DMS 273 (cell line): ENCODE measurements around the gene AIMP1.
"Not testable (repeated sequence)": the region's sequence is repeated elsewhere in the genome, so short reads cannot be mapped to it uniquely, and the experiment has no call there.

Source experiments
- DNase-seq: peaks from one replicate; lab custom pipeline; 2025; ENCODE audit not compliant: unreplicated experiment; lab: John Stamatoyannopoulos, UW

AIMP1 gene

DNA sequence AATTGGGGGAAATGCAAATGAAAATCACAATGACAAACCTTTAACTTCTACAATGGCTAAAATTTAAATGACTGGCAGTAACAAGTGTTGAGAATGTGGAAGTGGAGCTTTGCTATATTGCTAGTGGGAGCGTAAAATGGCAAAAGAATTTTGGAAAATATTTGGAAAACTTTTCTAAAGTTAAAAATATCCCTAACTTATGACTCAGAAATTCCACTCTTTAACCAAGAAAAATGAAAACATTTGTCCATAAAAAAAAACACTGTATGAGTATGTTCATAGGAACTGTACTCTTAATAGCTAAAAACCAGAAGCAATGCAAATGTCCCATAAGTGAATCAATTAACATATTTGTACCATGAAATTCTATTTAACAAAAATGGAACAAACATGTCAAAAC is 4.0 kb upstream of the AIMP1 start:
- no peak for DNase-seq

DNA sequence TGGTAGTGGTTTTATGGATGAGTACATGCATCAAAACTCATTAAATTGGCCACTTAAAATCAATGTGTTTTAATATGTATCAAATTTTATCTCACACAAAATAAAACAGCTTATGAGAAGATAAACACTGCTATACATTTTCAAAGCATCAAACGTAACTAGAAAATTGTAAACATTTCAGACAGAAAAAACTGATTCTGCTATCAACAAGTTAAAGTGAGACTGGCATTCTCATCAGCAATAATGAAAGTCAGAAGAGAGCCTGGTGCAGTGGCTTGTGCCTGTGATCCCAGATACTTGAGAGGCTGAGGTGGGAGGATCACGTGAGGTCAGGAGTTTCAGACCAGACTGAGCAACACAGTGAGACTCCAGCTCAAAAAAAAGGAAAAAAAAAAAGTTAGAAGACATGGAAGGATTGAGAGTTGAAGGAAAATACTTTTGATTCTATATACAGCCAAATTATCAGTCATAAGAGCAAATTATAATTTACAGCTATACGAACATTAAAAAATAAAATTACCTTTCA is 3.3 kb upstream of the AIMP1 start:
- DNase-seq = no peak

DNA sequence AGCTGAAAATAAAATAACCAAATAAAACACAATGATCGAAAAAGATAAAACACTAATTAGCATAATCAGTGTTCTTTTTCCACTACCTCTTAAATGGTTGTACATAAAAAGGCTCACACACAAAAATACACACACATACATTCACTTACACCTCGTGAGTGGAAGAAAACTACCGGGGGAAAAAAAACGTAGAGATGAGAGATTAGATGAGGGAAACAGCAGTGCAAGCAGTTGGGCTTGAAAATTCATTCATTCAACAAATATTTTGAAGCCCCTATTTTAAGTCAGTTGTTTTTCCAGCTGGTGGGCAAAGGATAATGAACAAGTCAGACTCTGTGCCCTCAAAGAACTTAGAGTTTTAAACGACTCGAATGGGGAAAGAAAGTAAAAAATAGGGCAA is 1.4 kb upstream of the AIMP1 start:
- DNase-seq = no peak

DNA sequence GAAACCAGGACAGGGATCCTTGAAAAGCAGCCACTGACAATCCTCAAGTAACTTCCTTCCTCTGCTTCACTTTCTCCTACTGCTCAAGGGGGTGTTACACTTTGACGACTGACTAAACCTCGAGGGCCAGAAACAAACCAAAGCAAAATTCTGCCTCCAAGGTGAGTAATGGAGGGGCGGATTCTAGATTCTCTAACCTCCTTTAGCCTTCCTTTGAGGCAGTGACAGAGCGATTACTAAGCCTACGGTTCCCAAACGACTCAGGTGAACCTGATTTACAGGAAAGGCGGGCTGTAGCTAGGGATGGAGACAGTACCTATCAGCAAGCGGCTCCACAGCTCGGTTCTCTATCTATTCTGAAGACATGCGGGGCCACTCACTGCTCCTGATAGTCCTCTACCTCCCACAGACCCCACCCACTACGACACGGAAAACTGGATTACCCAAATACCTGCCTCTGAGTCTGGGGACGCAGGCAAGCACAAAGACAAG is 828 bp upstream of the AIMP1 start:
- DNase-seq = peak; percentile 44

DNA sequence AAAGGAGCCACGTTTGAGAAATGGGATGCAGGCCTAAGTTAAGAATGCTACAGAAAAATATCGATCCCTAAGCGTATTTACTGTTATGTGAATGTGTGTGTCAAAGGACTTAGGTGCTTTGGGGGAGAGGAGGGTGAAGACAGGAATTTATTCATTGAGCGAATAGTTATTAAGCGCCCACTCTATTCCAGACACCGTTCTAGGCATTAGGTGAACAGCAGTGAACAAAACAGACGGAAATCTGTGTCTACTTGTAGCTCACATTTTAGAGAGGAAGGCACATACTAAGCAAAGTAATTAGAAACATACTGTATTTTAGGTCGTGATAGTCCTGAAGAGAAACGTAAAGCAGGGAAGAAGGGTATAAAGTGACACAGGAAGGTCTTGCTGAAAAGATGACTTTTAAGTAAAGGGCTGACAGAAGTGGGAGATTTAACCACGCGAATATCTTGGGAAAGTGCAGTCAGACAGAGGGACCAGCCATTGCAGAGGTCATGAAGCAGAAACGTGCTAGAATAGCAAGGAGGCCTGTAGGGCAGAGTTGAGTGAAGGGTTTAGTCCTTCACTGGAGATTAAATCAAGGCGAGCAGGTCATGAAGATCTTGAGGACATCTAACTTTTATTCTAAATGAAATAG is 541 bp downstream of the AIMP1 start:
- DNase-seq = peak; percentile 23

DNA sequence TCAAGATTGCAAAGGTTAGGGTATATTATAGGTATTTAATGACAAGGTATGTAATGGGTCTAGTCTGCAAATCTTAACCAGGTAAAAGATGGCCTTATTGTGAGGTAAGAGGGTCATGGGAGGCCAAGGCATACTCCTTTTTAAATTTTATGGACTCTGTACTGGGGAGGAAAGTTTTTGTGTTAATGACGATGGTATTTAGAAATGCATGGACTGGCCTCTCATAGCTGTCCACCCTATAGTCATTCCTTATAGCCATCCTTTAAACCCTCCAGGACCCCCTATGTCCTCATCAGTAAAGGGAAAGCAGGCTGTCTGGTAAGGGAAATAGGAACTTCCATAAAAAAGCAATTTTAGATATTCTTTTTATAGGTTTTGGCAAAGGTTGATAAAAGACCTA is 1.5 kb downstream of the AIMP1 start:
- no peak for DNase-seq

DNA sequence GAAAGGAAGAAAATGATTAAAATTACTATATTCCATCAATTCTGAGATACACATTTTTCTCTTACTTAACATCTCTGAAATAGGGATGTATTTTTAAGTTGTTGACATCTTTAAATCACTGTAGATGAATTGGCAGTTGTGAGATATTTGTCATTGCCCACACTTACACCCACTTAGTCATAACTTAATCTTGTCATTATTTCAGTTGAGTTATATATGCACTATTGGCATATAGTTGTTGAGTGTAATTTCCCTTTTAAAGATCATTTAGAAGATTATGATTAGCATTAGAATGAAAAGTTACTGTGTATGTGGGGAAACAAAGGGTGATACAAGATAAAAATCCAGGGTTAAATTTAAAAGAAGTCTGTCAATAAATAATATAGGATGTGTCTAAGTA is 2.2 kb downstream of the AIMP1 start:
- no peak for DNase-seq

DNA sequence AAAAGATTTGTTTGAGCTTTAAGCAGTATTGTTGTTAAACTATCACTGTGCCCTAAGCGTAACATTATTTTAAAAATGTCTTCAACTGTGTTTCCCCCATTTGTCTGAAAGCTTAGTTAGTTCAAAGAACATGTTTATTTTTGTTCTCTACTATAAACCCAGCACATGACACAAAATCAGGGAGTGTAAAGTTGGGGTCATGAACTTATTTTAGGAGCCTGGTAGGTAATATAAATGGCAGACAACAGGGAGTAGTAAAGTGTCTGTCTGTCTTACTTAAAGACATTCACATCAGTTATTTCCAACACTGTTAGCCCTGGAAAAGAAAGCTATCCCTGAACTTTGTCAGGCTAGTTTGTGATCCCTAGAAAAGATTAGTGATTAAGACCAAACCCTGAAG is 3.9 kb downstream of the AIMP1 start:
- no peak for DNase-seq

DNA sequence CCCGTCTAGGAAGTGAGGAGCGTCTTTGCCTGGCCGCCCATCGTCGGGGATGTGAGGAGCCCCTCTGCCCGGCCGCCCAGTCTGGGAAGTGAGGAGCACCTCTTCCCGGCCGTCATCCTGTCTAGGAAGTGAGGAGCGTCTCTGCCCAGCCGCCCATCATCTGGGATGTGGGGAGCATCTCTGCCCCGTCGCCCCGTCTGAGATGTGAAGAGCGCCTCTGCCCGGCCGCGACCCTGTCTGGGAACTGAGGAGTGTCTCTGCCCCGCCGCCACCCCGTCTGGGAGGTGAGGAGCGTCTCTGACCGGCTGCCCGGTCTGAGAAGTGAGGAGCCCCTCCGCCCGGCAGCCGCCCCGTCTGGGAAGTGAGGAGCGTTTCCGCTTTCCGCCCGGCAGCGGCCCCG is 4.8 kb downstream of the AIMP1 start:
- not testable (repeated sequence) for DNase-seq

DNA sequence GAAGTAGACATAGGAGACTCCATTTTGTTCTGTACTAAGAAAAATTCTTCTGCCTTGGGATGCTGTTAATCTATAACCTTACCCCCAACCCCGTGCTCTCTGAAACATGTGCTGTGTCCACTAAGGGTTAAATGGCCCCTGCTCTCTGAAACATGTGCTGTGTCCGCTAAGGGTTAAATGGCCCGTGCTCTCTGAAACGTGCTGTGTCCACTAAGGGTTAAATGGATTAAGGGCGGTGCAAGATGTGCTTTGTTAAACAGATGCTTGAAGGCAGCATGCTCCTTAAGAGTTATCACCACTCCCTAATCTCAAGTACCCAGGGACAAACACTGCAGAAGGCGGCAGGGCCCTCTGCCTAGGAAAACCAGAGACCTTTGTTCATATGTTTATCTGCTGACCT is 5.5 kb downstream of the AIMP1 start:
- DNase-seq = not testable (repeated sequence)

DNA sequence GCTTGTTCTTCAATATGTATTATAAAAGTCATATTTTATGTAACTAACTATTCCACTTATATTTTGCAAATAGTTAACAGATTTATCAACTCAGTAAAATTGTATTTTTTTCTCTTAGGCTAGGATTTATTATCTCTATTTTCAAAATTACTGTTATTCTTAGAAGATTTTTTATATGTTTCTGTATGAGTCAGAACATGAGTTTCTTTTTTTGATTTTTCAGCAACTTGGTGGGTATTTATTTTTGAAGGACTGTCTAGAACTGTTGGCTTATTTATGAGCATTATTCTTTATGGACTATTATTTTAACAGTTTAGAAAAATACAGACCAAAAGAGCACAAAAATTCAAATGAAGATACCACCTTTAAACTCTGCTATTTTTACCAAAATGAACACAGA is 6.8 kb downstream of the AIMP1 start:
- no peak for DNase-seq

DNA sequence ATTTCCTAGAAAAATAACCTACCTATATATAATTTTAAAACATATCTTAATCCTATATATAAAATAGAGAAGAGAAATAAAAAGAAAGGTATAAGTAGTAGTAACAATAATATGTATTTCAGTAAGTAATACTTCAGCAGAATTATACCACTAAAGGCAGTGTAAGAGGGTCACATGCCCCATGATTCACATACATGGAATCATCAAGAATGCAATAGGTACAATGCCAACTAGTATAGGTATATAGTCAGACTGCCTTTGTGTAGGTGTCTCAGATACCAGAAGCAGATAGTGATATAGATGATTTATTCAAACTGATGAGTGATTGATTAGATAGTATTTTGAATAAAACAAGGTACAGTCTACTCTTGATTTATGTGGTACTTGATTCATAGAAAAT is 9.4 kb downstream of the AIMP1 start:
- DNase-seq = no peak

DNA sequence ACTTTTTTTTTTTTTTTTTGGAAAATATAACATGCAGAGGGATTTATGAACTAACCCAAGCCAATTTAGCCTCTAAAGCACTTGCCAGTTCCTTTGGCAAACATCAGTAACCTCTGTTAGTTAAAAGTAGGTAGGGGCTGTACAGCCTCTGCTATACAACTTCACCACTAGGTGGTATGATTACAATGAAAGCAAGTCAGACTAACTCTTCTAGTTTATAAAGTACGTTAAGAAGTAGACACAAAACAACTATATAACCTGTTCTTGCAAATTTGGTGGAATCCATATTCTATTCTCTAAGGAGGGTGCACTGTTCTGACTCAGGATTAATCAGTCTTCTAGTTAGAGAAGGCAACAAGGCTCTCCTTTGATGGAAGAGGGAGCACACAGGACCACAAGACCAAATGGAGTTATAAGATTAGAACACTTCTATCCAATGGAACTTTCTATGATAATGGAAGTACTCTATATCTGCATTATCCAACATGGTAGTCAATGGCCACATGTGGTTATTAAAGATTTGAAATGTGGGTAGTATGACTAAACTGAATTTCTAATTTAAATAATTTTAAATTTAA is 12.8 kb downstream of the AIMP1 start:
- peak; percentile 25 for DNase-seq

DNA sequence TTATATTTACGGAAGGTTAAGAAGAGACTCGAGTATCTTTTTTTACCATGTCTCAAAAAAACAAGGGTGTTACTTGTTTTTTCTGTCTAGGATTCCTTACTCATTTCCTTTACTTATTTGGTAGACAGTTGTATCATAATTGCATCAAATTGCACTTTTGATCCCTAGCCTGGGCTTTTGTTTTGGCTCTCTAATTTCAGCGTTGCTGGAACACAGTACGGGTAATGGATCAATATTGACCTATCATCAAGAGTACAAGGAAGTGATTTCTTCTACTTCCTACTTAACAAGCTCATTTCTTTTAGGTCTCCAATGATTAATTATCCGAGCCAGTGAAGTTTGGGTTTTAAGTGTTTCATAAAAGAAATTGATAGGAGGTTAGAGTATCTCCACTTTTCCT is 16.8 kb downstream of the AIMP1 start:
- DNase-seq = no peak

DNA sequence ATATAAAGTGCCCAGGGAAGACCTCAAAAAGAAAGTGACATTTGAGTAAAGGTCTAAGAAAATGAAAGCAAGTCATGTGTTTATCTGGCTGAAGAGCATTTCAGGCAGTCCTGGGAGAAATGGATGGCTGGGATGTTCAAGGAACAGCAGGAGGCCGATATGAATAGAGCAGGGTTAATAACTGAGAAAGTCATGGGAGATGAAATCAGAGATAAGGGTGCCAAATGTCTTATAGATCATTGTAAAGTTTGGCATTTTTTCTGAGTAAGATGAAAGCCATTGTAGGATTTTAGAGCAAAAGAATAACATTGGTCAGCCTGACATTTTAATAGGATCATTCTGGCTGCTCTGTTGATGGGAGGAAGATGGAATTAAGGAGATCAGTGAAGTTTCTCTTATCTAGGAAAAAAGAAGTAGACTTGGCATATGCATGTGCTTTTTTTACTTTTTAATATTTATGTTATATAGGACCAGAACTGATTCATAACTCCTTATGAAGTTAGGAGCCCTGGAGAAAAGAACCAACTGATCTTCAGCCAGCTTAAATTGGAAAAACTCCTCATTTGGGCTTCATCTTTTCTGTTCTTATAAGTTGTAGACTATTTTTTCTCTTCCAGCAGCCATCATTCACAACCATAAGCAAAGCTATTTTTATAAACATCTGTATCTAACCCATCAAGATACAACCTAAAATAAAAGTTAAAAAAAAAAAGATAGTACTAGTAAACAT is 18.6 kb downstream of the AIMP1 start:
- no peak for DNase-seq

DNA sequence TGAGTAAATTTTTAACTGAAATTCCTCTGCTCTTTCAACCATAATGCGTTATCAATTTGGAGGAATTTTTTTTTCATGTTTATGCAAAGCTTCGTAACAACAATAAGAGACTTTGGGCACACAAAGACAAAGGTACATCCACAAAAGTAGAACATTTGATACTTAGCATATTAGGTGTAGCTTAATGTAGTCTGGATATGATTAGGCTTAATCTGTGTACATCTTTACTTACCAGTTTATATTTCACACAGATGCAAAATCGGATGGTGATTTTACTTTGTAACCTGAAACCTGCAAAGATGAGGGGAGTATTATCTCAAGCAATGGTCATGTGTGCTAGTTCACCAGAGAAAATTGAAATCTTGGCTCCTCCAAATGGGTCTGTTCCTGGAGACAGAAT is 20.3 kb downstream of the AIMP1 start:
- no peak for DNase-seq

DNA sequence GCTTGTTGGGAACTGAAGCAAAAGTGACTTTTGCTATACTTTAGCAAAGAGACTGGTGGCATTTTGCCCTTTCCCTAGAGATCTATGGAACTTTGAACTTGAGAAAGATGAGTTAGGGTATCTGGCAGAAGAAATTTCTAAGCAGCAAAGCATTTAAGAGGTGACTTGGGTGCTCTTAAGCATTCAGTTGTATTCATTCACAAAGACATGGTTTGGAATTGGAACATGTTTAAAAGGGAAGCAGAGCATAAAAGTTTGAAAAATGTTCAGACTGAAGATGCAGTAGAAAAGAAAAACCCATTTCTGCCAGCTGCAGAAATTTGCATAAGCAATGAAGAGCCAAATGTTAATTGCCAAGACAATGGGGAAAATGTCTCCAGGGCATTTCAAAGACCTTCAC is 21.6 kb downstream of the AIMP1 start:
- no peak for DNase-seq

DNA sequence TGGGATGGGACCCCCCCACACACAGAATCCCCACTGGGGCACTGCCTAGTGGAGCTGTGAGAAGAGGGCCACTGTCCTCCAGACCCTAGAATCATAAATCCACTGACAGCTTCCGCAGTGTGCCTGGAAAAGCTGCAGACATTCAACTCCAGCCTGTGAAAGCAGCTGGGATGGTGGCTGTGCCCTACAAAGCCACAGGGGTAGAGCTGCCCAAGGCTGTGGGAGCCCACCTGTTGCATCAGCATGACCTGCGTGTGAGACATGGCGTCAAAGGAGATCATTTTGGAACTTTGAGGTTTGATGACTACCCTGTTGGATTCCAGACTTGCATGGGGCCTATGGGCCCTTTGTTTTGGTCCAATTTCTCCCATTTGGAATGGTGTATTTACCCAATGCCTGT is 22.3 kb downstream of the AIMP1 start:
- no peak for DNase-seq

DNA sequence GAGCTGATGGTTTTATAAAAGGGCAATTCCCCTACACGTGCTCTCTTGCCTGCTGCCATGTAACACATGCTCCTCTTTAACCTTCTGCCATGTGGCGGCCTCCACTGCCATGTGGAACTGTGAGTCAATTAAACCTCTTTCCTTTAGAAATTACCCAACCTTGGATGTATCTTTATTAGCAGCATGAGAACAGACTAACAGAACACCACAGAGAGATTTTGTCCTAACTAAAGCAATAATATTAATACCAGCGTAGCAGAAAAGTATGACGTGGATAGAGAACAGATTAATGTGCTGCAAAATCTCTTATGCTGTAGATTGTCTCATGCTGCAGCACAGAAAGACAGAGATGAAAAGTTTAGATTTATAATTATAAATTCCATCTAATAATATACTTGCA is 23.1 kb downstream of the AIMP1 start:
- no peak for DNase-seq

DNA sequence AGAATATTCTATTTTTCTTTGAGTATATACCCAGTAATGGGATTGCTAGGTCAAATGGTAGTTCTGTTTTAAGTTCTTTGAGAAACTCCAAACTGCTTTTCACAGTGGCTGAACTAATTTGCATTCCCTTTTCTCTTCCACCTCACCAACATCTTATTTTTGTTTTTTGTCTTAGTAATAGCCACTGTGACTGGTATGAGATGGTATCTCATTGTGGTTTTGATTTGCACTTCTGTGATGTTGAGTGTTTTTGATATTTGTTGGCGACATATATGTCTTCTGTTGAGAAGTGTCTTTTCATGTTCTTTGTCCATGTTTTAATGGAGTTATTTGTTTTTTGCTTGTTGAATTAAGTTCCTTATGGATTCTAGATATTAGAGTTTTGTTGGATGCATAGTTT is 24.4 kb downstream of the AIMP1 start:
- no peak for DNase-seq

DNA sequence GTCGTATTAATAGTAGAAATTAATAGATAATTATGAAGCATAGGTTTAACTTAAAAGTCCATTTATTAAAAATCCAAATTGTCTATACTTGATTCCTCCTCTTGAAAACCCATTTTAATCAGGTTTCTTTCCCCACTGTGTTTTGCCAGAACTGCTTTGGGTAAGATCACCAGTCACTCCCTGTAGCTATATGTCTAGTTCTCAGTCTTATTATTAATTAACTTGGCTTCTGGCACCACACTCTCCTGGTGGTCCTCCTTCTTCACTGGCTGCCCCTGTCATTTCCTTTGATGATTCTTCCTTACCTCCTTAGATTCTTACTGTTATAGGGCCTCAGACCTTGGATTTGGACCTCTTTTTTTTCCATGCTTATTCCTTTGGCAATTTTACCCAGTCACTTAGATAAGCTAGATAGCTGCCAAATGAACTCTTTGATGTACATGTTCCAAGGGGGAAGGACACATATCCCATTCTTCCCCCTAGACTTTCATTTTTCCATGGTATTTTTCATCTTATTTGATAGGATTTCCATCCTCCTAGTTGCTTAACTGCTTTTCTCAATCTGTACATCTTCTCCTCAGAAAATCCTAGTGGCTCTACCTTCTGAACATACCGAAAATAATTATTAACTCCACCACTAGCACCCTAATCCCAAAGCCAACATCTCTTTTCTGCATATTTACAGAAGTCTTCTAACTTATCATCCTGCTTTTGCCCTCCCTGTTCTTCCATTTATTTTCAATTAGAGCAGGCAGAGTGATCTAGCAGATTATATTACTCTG is 27.7 kb downstream of the AIMP1 start:
- DNase-seq = no peak

DNA sequence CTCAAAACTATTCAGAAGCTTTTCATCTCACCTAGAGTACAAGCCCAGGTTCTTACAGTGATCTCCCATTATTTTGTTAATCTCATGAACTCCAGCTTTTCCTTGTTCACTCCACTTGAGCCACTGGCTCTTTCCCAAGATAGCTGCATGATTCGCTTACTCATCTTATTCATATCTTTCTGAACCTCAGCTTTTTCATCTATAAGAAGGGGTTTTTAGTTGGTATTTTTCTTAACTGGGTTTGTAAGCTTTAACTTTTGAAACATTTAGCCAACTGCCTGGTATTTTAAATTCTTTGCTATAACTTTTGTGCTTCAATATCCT is 28.3 kb downstream of the AIMP1 start:
- DNase-seq = no peak
